CD4-positive, CD25-positive, alpha-beta regulatory T cell (primary cell): ENCODE results near the gene MT2A. TPM values are rescaled to one million over a fixed set of nuclear protein-coding genes. Genes with fewer than 3 reads are reported as not detected.

Experiments used
- ATAC-seq, 2 donors: fragments of 150-1000 bp; cut with Tn5 transposase; one replicate each; pipeline ENCODE4 v1.10.0; 2021; ENCODE audit warnings: low read depth in 2 of 2, moderate number of reproducible peaks in 2 of 2, moderate library complexity in 1 of 2
- DNase-seq, 3 donors: peaks; one replicate each; pipeline versions ENCODE4 v3.0.0 to v3.0.0-alpha.2; 2012 to 2022; ENCODE audit warnings: mixed read lengths in 1 of 3
- H3K27ac ChIP-seq: one replicate; pipeline ENCODE4 v1.7.0; 2013; ENCODE audit warnings: mild to moderate bottlenecking, low read length; ENCODE audit not compliant: insufficient read depth, poor library complexity, severe bottlenecking
- H3K27me3 ChIP-seq: one replicate; pipeline ENCODE4 v1.7.0; 2013; ENCODE audit warnings: low read length; ENCODE audit not compliant: control insufficient read depth, insufficient read depth
- H3K36me3 ChIP-seq: one replicate; pipeline ENCODE4 v1.7.0; 2013; ENCODE audit warnings: mild to moderate bottlenecking, low read length, moderate library complexity; ENCODE audit not compliant: control insufficient read depth, insufficient read depth
- H3K4me1 ChIP-seq: 2 replicates; pipeline ENCODE4 v1.7.0; 2013; ENCODE audit warnings: mild to moderate bottlenecking, low read length; ENCODE audit not compliant: insufficient read depth, control insufficient read depth, poor library complexity, severe bottlenecking
- H3K4me3 ChIP-seq: one replicate; pipeline ENCODE4 v1.7.0; 2013; ENCODE audit warnings: low read depth, mild to moderate bottlenecking, low read length, moderate library complexity
- H3K9me3 ChIP-seq, 2 experiments: 1 replicate in 1 of 2; 2 replicates in 1 of 2; pipeline ENCODE4 v1.7.0; 2013; ENCODE audit warnings: low read length in 2 of 2, mild to moderate bottlenecking in 1 of 2, moderate library complexity in 1 of 2; ENCODE audit not compliant: control insufficient read depth in 2 of 2
- H3K27ac Mint-ChIP-seq, 3 donors: one replicate each; pipeline ENCODE4 v1.8.0; 2020 to 2022; ENCODE audit warnings: mild to moderate bottlenecking in 3 of 3, mixed read lengths in 3 of 3, moderate library complexity in 2 of 3
- H3K27me3 Mint-ChIP-seq: one replicate; pipeline ENCODE4 v1.8.0; 2022; ENCODE audit warnings: mild to moderate bottlenecking, mixed read lengths
- H3K36me3 Mint-ChIP-seq: one replicate; pipeline ENCODE4 v1.8.0; 2020; ENCODE audit warnings: mixed read lengths
- H3K4me1 Mint-ChIP-seq, 4 donors: one replicate each; pipeline ENCODE4 v1.8.0; 2020 to 2022; ENCODE audit warnings: mixed read lengths in 4 of 4, mild to moderate bottlenecking in 1 of 4
- H3K4me3 Mint-ChIP-seq, 4 donors: one replicate each; pipeline ENCODE4 v1.8.0; 2020 to 2022; ENCODE audit warnings: mild to moderate bottlenecking in 4 of 4, mixed read lengths in 4 of 4, moderate library complexity in 3 of 4
- H3K9me3 Mint-ChIP-seq, 7 donors: one replicate each; pipeline ENCODE4 v1.8.0; 2020 to 2022; ENCODE audit warnings: mixed read lengths in 7 of 7, mild to moderate bottlenecking in 3 of 7, moderate library complexity in 2 of 7
- polyA plus RNA-seq, 4 donors: library from polyadenylated mRNA; unstranded; fragments of 300-500 nt; fragmentation: Illumina TruSeq; gene quantifications; one replicate each; pipeline ENCODE4 v1.2.3, GENCODE V29; 2021
- total RNA-seq: library from RNA; stranded (reverse); gene quantifications from one replicate; pipeline ENCODE4 v1.2.3, GENCODE V29; 2022

MT2A gene
- total and polyA plus RNA-seq, 5 donors from 2014 or later: 103 to 444 (median 223) TPM

DNA sequence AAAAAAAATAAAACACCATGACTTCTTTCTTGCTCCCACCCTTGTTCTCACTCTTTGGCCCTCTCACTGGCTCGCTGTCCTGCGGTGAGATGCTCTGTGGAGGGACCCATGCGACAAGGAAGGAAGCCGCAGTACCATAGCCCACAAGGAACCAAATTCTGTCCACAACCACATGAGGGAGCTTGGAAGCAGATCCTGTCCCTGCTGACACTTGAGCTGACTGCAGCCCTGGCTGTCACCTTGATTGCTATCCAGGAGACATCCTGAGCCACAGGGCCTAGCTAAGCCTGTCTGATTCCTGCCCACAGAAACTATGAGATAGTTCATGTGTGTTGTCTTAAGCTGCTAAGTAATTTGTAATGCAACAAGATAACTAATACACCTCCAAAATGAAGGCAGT lies 4.8 kb upstream of the MT2A start:
- H3K27me3 Mint-ChIP-seq: peaks cover 24% of the 10 kb centered on the region
- peaks cover 17% of the 10 kb centered on the region for H3K4me1 ChIP-seq
- H3K4me3 ChIP-seq: no peak overlapping the region
- H3K27me3 ChIP-seq: peaks cover 11% of the 10 kb centered on the region
- peaks cover 0 to 22% (median 18%) of the 10 kb centered on the region in 4 donors for H3K4me1 Mint-ChIP-seq
- H3K27ac ChIP-seq: no peak overlapping the region
- H3K9me3 ChIP-seq: no peaks in the 10 kb centered on the region
- H3K9me3 Mint-ChIP-seq: no peaks in the 10 kb centered on the region
- no peak overlapping the region for H3K4me3 Mint-ChIP-seq
- no peak overlapping the region for H3K27ac Mint-ChIP-seq
- ATAC-seq (no peak), DNase-seq (peak in 1 of 3 donors; percentile 46)
- no peaks in the 10 kb centered on the region for H3K36me3 Mint-ChIP-seq
- H3K36me3 ChIP-seq: no peaks in the 10 kb centered on the region

DNA sequence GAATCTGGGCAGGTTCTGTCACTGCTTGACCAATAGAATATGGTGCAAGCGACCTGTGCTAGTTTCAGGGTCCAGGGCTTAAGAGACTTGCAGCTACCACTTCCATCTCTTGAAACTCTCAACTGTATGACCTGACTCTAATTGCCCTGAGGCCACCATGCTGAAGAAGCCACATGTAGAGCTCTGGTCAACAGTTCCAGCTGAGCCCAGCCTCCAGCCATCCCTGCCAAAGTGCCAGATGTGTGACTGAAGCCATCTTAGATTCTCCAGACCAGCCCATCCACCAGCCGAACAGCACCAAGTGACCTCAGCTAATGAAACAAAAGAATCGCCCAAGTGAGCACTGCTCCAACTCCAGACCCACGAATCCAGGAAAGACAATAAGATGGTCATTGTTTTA lies 3.4 kb upstream of the MT2A start:
- Mint-ChIP-seq H3K4me3 (peak overlapping the region in 1 of 4 donors; percentile 51), H3K27ac (peak overlapping the region in 1 of 3 donors; percentile 44)

DNA sequence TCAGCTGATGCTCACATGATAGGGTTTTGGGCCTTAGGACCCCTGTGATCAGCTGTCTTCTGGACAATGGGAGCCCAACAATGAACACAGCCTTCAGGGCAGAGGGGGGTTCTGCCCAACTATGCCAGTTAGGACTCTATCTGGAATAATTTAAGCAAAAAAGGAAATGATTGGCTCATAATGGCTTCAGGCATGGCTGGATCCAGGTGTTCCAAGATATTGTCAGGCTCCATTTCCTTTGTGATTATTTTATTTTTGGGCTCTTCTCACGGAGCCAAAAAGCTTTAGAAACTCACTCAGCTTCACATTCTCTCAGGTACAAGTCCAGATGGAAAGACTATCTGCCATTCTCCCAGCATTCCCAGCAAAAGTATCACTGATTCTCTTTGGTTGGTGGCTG lies 2.9 kb upstream of the MT2A start:
- H3K4me1 ChIP-seq: peaks cover 35% of the 10 kb centered on the region
- ATAC-seq: no peak
- no peaks in the 10 kb centered on the region for H3K36me3 Mint-ChIP-seq
- H3K9me3 Mint-ChIP-seq: no peaks in the 10 kb centered on the region
- H3K4me3 ChIP-seq: no peak overlapping the region
- no peak for DNase-seq
- H3K27me3 Mint-ChIP-seq: peaks cover 16% of the 10 kb centered on the region
- peak overlapping the region in 2 of 4 donors; percentile 22 to 54 for H3K4me3 Mint-ChIP-seq
- no peaks in the 10 kb centered on the region for H3K36me3 ChIP-seq
- peaks cover 6% of the 10 kb centered on the region for H3K27me3 ChIP-seq
- no peak overlapping the region for H3K27ac ChIP-seq
- H3K4me1 Mint-ChIP-seq: peaks cover 9 to 33% (median 29%) of the 10 kb centered on the region in 4 donors
- H3K27ac Mint-ChIP-seq: peak overlapping the region in 2 of 3 donors; percentile 13 to 84
- H3K9me3 ChIP-seq: no peaks in the 10 kb centered on the region

More for the DNA sequence above, 3.4 kb upstream of the MT2A start:
- no peaks in the 10 kb centered on the region for H3K36me3 Mint-ChIP-seq
- Histone ChIP-seq H3K27ac (no peak overlapping the region), H3K27me3 (peaks cover 10% of the 10 kb centered on the region), H3K9me3 (no peaks in the 10 kb centered on the region), H3K36me3 (no peaks in the 10 kb centered on the region), H3K4me3 (no peak overlapping the region), H3K4me1 (peaks cover 30% of the 10 kb centered on the region)
- peaks cover 5 to 32% (median 26%) of the 10 kb centered on the region in 4 donors for H3K4me1 Mint-ChIP-seq
- peaks cover 21% of the 10 kb centered on the region for H3K27me3 Mint-ChIP-seq
- ATAC-seq: no peak
- no peak for DNase-seq
- H3K9me3 Mint-ChIP-seq: no peaks in the 10 kb centered on the region

DNA sequence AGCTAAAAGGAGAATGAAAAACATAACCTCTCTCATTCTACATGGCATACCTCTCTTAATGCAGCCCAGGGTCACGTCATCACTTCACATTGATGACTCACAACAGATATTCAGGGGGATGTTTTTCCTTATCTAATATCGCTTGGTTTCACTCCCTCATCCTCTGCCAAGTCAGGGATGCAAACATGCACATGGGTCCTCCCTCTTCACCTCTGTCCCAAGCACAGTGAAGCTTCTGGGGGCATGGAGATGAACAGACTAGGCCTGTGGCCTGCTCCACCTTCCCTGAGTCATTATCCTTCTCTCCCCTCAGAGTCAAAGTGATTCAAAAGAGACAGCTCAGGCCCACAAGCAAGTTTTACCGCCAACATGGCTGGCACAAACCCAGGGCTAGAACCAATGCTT lies 2.3 kb upstream of the MT2A start:
- Mint-ChIP-seq H3K4me3 (peak overlapping the region in 2 of 4 donors; percentile 22 to 92), H3K27me3 (peaks cover 13% of the 10 kb centered on the region), H3K36me3 (no peaks in the 10 kb centered on the region), H3K4me1 (peaks cover 14 to 38% (median 34%) of the 10 kb centered on the region in 4 donors), H3K9me3 (no peaks in the 10 kb centered on the region), H3K27ac (peak overlapping the region; percentile 76 to 93 (median 84))
- Histone ChIP-seq H3K4me1 (peaks cover 41% of the 10 kb centered on the region), H3K27me3 (peaks cover 1% of the 10 kb centered on the region), H3K9me3 (no peaks in the 10 kb centered on the region), H3K27ac (no peak overlapping the region), H3K36me3 (no peaks in the 10 kb centered on the region), H3K4me3 (no peak overlapping the region)
- no peak for ATAC-seq
- DNase-seq: no peak

DNA sequence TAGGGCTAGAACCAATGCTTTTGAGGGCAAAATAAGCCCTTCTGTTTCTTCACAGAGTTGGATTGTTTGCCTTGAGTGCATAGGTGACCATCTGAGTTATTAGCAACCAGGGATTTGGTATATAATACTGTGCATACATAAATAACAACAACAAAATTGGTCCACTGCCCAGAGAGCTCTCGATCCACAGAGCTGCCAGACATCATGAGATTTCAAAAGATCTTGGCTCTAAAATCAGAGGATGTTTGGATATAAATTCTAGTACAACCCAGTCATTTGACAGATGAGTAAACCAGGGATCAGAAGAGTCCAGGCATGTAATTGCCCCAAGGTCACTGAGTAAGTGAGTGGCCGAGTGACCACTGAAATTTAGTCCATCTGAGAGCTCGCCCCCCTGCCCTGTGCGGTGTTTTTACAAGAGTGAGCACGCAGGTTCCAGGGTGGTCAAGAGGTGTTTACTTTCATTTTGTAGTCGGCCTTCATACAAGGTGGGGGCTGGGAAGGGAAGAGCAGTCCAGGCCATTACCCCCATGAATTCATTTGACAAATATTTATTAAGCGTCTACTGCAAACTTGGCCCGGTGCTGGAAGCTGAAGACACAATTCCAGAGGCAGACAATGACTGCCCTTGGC lies 1.8 kb upstream of the MT2A start:
- H3K27ac Mint-ChIP-seq: peak overlapping the region; percentile 76 to 93 (median 84)
- Histone ChIP-seq H3K4me1 (peaks cover 41% of the 10 kb centered on the region), H3K36me3 (no peaks in the 10 kb centered on the region), H3K27me3 (no peaks in the 10 kb centered on the region), H3K27ac (no peak overlapping the region), H3K9me3 (no peaks in the 10 kb centered on the region), H3K4me3 (no peak overlapping the region)
- H3K4me3 Mint-ChIP-seq: peak overlapping the region; percentile 79 to 92 (median 81)
- ATAC-seq (no peak), DNase-seq (no peak)
- no peaks in the 10 kb centered on the region for H3K9me3 Mint-ChIP-seq
- H3K36me3 Mint-ChIP-seq: no peaks in the 10 kb centered on the region
- H3K27me3 Mint-ChIP-seq: peaks cover 7% of the 10 kb centered on the region
- peaks cover 14 to 43% (median 38%) of the 10 kb centered on the region in 4 donors for H3K4me1 Mint-ChIP-seq

DNA sequence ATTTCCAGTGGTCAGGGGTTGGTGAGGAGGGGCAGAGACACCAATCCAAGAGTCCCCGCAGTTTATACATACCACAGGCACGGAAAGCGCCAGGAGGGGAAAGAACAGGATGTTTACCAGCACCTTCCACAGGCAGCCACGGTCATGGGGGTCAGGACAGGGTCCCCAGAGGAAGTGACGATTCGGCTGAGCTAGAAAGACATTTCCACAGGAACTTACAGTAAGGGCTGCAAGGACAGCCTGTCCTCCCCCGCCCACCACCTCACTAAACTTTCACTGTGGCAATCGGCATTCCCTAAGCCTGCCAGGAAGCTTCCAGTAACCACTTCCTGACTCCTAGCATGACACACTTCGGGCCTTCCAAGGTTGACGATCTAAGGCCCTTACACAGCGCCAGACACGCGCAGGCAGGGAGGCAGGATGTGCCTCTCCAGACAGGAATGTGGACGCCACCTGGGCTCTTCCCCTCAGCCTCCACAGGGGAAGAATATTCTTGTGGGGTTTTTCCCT lies 1.2 kb upstream of the MT2A start:
- H3K36me3 Mint-ChIP-seq: no peaks in the 10 kb centered on the region
- peaks cover 41% of the 10 kb centered on the region for H3K4me1 ChIP-seq
- no peaks in the 10 kb centered on the region for H3K27me3 ChIP-seq
- H3K27ac ChIP-seq: no peak overlapping the region
- DNase-seq (peak in 1 of 3 donors; percentile 44), ATAC-seq (no peak)
- H3K4me1 Mint-ChIP-seq: peaks cover 14 to 44% (median 38%) of the 10 kb centered on the region in 4 donors
- no peaks in the 10 kb centered on the region for H3K9me3 ChIP-seq
- H3K4me3 Mint-ChIP-seq: peak overlapping the region; percentile 79 to 92 (median 81)
- H3K27me3 Mint-ChIP-seq: peaks cover 2% of the 10 kb centered on the region
- no peak overlapping the region for H3K4me3 ChIP-seq
- H3K36me3 ChIP-seq: no peaks in the 10 kb centered on the region
- H3K9me3 Mint-ChIP-seq: no peaks in the 10 kb centered on the region
- H3K27ac Mint-ChIP-seq: peak overlapping the region; percentile 76 to 93 (median 84)

DNA sequence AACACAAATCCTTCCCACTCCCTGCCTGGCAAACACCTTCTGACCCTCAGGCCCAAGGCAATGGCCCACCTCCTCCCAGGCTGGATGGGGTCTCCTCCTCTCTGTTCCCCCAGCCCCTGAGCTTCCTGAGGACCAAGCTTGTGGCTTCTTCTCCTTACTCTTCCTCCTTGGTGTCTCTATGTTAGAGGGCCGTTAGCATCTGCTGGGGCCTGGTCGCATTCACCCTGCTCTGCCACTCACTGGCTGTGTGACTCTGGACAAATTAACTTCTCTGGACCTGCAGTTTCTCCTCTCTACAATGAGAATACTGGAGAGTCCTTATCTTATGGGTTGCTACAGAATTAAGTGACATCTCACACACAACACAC lies 725 bp upstream of the MT2A start:
- H3K4me3 ChIP-seq: peak overlapping the region; percentile 69
- peak overlapping the region; percentile 83 to 92 (median 91) for H3K27ac Mint-ChIP-seq

More for the DNA sequence above, 725 bp upstream of the MT2A start:
- peaks cover 41% of the 10 kb centered on the region for H3K4me1 ChIP-seq
- ATAC-seq: no peak
- Mint-ChIP-seq H3K27me3 (no peaks in the 10 kb centered on the region), H3K4me1 (peaks cover 14 to 44% (median 38%) of the 10 kb centered on the region in 4 donors), H3K9me3 (no peaks in the 10 kb centered on the region), H3K4me3 (peak overlapping the region; percentile 77 to 92 (median 80)), H3K36me3 (no peaks in the 10 kb centered on the region)
- H3K27me3 ChIP-seq: no peaks in the 10 kb centered on the region
- no peaks in the 10 kb centered on the region for H3K9me3 ChIP-seq
- DNase-seq: no peak
- no peaks in the 10 kb centered on the region for H3K36me3 ChIP-seq
- peak overlapping the region; percentile 88 for H3K27ac ChIP-seq
